Karpas-422 (cell line): ENCODE measurements around the gene LOXHD1. TPM values are rescaled to one million over a fixed set of nuclear protein-coding genes. Genes with fewer than 3 reads are reported as not detected.

Experiments used
- DNase-seq: peaks from one replicate; pipeline ENCODE4 v3.0.0-alpha.2; 2015
- H2AFZ ChIP-seq: fragments of 200-600 bp; sonication (generic); 2 replicates; pipeline ENCODE4 v1.6.1; 2014; ENCODE audit warnings: antibody characterized with exemption, low read length, mixed read lengths
- H3K27ac ChIP-seq: fragments of 200-600 bp; sonication (generic); 2 replicates; pipeline ENCODE4 v1.5.1; 2014; ENCODE audit warnings: mild to moderate bottlenecking, low read length, moderate library complexity
- H3K27me3 ChIP-seq: fragments of 200-600 bp; sonication (generic); 2 replicates; pipeline ENCODE4 v1.6.1; 2014; ENCODE audit warnings: low read length, mixed read lengths
- H3K36me3 ChIP-seq: fragments of 200-600 bp; sonication (generic); 2 replicates; pipeline ENCODE4 v1.6.1; 2014; ENCODE audit warnings: low read length, mixed read lengths; ENCODE audit not compliant: insufficient read depth
- H3K4me1 ChIP-seq: fragments of 200-600 bp; sonication (generic); 2 replicates; pipeline ENCODE4 v1.6.1; 2014; ENCODE audit warnings: mild to moderate bottlenecking, low read length, mixed read lengths
- H3K4me2 ChIP-seq: fragments of 200-600 bp; sonication (generic); 2 replicates; pipeline ENCODE4 v1.6.1; 2014; ENCODE audit warnings: low read length, low read depth, mild to moderate bottlenecking; ENCODE audit not compliant: poor library complexity, severe bottlenecking
- H3K4me3 ChIP-seq: fragments of 200-600 bp; sonication (generic); 2 replicates; pipeline ENCODE4 v1.5.1; 2014; ENCODE audit warnings: mild to moderate bottlenecking, antibody characterized with exemption, low read length, mixed read lengths
- H3K79me2 ChIP-seq: fragments of 200-600 bp; sonication (generic); 2 replicates; pipeline ENCODE4 v1.6.1; 2014; ENCODE audit warnings: mild to moderate bottlenecking, low read length, mixed read lengths
- H3K9ac ChIP-seq: fragments of 200-600 bp; sonication (generic); 2 replicates; pipeline ENCODE4 v1.6.0; 2014; ENCODE audit warnings: low read length
- H3K9me2 ChIP-seq: fragments of 200-600 bp; sonication (generic), shearing (Covaris generic); replicated peaks from 2 replicates; pipeline ENCODE4 v1.6.0; 2014; ENCODE audit warnings: mild to moderate bottlenecking, low read length, moderate library complexity; ENCODE audit not compliant: insufficient read depth
- H3K9me3 ChIP-seq: fragments of 300-700, 200-600 bp; sonication (generic); 2 replicates; pipeline ENCODE4 v1.6.1; 2014; ENCODE audit warnings: low read length, mixed read lengths
- H4K20me1 ChIP-seq: fragments of 200-600 bp; sonication (generic); 2 replicates; pipeline ENCODE4 v1.6.1; 2014; ENCODE audit warnings: mild to moderate bottlenecking, antibody characterized with exemption, low read length, low read depth; ENCODE audit not compliant: insufficient read depth
- total RNA-seq: library from RNA; depleted of rRNA; stranded (reverse); fragments of >200 nt; shearing (Covaris generic); gene quantifications from 2 replicates; pipeline ENCODE4 v1.2.3, GENCODE V29; 2014; ENCODE audit warnings: low replicate concordance; rRNA removed

LOXHD1 gene, protein sequence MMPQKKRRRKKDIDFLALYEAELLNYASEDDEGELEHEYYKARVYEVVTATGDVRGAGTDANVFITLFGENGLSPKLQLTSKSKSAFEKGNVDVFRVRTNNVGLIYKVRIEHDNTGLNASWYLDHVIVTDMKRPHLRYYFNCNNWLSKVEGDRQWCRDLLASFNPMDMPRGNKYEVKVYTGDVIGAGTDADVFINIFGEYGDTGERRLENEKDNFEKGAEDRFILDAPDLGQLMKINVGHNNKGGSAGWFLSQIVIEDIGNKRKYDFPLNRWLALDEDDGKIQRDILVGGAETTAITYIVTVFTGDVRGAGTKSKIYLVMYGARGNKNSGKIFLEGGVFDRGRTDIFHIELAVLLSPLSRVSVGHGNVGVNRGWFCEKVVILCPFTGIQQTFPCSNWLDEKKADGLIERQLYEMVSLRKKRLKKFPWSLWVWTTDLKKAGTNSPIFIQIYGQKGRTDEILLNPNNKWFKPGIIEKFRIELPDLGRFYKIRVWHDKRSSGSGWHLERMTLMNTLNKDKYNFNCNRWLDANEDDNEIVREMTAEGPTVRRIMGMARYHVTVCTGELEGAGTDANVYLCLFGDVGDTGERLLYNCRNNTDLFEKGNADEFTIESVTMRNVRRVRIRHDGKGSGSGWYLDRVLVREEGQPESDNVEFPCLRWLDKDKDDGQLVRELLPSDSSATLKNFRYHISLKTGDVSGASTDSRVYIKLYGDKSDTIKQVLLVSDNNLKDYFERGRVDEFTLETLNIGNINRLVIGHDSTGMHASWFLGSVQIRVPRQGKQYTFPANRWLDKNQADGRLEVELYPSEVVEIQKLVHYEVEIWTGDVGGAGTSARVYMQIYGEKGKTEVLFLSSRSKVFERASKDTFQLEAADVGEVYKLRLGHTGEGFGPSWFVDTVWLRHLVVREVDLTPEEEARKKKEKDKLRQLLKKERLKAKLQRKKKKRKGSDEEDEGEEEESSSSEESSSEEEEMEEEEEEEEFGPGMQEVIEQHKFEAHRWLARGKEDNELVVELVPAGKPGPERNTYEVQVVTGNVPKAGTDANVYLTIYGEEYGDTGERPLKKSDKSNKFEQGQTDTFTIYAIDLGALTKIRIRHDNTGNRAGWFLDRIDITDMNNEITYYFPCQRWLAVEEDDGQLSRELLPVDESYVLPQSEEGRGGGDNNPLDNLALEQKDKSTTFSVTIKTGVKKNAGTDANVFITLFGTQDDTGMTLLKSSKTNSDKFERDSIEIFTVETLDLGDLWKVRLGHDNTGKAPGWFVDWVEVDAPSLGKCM (N-terminal part only)
- total RNA-seq = not detected in 2 replicates

DNA sequence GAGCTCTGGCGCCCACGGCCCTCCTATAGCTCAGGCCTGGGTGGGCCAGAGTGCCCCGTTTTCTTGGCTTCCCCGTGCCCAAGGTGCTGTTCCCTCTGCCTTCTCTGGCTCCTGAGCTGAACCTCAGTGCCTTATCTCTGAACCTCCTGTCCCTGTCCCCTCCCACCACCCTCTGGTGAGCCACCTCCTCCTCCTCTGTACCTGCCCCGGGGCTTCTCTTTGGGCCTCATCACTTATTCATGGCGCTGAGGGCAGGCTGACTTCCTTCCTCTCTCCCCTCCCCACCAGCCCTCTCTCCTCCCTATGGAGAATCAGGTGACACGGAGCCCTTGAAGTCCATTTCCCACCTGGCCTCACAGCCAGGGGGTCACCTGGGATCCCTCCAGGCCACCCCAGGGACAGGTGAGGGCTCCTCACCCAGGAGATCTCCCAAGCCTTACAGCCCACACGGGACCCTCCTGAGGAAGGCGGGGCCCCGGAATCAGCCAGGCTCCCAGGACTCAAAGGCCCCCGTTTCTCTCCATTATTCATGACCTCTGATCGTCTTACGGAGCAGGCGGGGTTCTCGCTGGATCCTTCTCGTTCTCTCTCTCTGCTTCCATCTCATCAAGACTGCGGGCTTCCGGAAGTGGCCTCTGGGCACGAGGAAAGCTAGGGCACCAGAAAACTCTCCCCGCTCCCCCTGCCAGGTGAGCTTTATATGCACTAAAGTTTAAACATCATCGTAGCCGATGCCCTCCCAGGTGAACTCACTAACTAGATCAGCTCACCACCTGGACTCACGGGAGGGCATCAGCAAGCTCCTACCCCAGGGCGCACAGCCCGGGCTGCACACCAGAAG lies at the start of gene LOXHD1:
Gene LOXHD1, minus strand, starts transcription at position 106 of the 841 bp plus-strand sequence. CDS start 187 bp downstream, outside the sequence.
- Histone ChIP-seq H3K79me2 (no peaks in the 10 kb centered on the region), H3K9me2 (no peaks in the 10 kb centered on the region), H4K20me1 (no peaks in the 10 kb centered on the region), H3K36me3 (no peaks in the 10 kb centered on the region), H3K27ac (no peak within 1 kb of the TSS), H2AFZ (no peak within 1 kb of the TSS), H3K4me2 (no peak within 1 kb of the TSS), H3K27me3 (no peaks in the 10 kb centered on the region), H3K4me3 (no peak within 1 kb of the TSS), H3K4me1 (peaks cover 4% of the 10 kb centered on the region), H3K9ac (no peak within 1 kb of the TSS), H3K9me3 (no peaks in the 10 kb centered on the region)
- DNase-seq = no peak

DNA sequence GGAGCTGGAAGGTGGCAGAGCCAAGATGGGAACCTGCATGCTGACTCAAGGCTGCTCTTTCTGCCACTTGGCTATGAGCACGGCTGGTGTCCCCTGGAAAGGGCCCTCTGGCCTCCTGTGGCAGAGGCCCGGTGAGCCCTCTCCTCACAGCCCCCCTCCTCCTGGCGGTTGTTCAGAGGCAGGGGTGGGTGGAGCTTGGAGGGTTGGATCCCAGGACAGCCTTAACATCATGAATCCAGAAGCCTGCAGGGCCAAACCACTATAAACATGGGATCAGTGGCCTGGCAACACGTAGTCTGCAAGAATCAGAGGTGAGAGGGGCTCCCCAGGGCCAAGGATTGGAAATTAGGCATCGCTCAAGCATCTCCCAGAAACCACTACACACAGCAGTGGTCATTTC lies 48.5 kb upstream of the LOXHD1 start:
- no peak overlapping the region for H2AFZ ChIP-seq
- no peak overlapping the region for H3K9ac ChIP-seq
- H4K20me1 ChIP-seq = no peaks in the 10 kb centered on the region
- no peak overlapping the region for H3K4me3 ChIP-seq
- no peaks in the 10 kb centered on the region for H3K36me3 ChIP-seq
- H3K9me2 ChIP-seq = no peaks in the 10 kb centered on the region
- H3K9me3 ChIP-seq = no peaks in the 10 kb centered on the region
- no peak for DNase-seq
- no peak overlapping the region for H3K4me2 ChIP-seq
- H3K4me1 ChIP-seq = peaks cover 29% of the 10 kb centered on the region
- H3K79me2 ChIP-seq = no peaks in the 10 kb centered on the region
- no peaks in the 10 kb centered on the region for H3K27me3 ChIP-seq
- H3K27ac ChIP-seq = no peak overlapping the region

DNA sequence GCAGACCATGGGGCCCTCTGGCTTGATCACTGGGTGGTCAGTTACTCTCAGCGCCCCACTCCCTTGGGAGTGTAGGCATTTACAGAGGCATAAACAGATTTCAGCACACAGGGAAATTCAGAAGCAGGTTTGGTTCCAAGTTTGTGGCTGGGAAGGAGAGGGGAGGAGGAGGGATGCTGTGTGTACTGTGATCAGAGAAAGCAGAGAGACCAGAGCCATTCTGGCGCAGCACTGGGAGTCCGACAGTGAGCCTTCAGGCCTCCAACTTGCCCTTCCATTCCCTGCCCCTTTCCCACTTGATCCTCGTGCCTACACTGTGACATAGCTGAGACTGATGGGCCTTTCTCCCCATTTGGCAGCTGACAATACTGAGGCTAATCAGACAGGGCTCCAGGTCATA lies 47.8 kb upstream of the LOXHD1 start:
- H3K4me1 ChIP-seq = peaks cover 22% of the 10 kb centered on the region
- H4K20me1 ChIP-seq = no peaks in the 10 kb centered on the region
- no peaks in the 10 kb centered on the region for H3K79me2 ChIP-seq
- no peak overlapping the region for H3K27ac ChIP-seq
- no peak overlapping the region for H3K4me3 ChIP-seq
- no peaks in the 10 kb centered on the region for H3K27me3 ChIP-seq
- H3K9me2 ChIP-seq = no peaks in the 10 kb centered on the region
- H2AFZ ChIP-seq = no peak overlapping the region
- H3K9ac ChIP-seq = no peak overlapping the region
- no peaks in the 10 kb centered on the region for H3K36me3 ChIP-seq
- no peaks in the 10 kb centered on the region for H3K9me3 ChIP-seq
- H3K4me2 ChIP-seq = no peak overlapping the region
- DNase-seq = no peak

DNA sequence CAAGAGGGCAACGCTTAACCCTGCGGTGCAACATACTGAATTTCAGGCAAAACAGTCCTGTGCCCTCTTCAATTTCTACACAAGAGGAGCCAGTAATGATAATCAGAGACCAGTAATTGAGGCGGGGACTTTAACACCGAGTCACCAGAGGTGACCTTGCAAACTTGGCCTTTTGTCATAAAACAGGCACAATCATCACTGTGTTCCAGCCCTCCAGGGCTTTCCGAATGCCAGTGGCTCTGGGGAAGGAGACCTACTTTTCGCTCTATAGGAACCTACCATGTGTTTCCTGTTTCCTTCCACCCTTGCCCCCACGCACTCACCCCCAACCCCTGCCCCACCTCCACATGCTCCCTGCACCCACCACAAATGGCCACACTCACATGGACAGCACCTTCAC lies 47.2 kb upstream of the LOXHD1 start:
- no peak overlapping the region for H3K4me2 ChIP-seq
- peaks cover 20% of the 10 kb centered on the region for H3K4me1 ChIP-seq
- H3K9me3 ChIP-seq = no peaks in the 10 kb centered on the region
- DNase-seq = no peak
- no peak overlapping the region for H3K4me3 ChIP-seq
- no peak overlapping the region for H2AFZ ChIP-seq
- H3K79me2 ChIP-seq = no peaks in the 10 kb centered on the region
- H4K20me1 ChIP-seq = no peaks in the 10 kb centered on the region
- H3K36me3 ChIP-seq = no peaks in the 10 kb centered on the region
- no peaks in the 10 kb centered on the region for H3K27me3 ChIP-seq
- H3K27ac ChIP-seq = no peak overlapping the region
- H3K9ac ChIP-seq = no peak overlapping the region
- H3K9me2 ChIP-seq = no peaks in the 10 kb centered on the region

DNA sequence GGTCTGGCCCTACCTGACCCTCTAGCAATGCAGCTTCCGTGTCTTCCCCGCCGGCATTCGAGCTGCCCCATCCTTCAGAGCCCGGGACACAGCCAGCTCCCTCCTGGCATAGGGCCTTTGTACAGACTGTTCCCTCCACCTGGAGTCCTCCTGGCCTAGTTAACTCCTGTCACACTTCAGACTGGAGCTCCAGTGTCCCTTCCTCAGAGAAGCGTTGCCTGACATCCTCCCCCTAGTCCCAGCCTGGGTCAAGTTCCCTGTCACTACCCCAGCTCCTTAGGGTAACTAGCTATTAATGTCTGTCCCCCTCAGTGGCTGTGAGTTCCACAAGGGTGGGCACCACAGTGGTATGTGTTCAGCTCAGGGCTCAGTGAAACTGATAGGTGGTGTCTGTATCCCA lies 45.5 kb upstream of the LOXHD1 start:
- no peak for DNase-seq

DNA sequence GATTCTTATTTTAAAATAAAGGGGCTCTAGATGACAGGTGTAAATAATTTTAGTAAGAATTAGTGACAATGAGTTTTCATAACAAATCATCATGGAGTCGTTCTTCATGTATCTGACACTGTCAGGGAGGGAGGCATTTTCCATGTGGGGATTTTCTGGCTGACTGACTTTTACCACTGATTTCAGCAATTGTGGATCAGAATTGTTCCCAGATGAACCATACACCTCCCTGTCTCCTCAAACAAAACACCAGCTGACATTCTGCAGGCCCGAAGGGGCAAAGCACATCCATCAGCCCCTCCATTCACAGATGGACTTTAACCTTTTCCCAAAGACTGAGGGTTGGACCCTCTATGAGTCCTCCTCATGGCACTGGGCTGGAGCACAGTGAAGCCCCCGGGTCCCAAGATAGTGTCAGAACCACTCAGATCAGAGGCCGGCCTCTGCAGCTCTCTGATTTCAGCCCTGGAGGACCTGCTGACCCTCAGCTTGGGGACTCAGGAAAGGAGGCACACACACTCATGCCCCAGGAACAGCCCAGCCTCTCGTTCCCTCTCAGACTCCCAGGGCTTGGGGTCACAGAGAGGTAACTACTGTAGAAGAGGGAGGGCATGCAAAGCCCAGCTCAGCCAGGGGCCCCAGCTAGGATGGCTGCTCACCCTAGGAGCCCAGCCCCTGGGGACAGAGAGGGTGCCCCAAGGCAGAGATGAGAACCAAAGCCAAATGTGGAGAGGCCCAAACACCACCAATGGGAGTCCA lies 43.2 kb upstream of the LOXHD1 start:
- Histone ChIP-seq H2AFZ (no peak overlapping the region), H3K79me2 (no peaks in the 10 kb centered on the region), H4K20me1 (no peaks in the 10 kb centered on the region), H3K4me2 (no peak overlapping the region), H3K36me3 (no peaks in the 10 kb centered on the region), H3K4me1 (no peaks in the 10 kb centered on the region), H3K27me3 (no peaks in the 10 kb centered on the region), H3K4me3 (no peak overlapping the region), H3K27ac (no peak overlapping the region), H3K9ac (no peak overlapping the region), H3K9me3 (no peaks in the 10 kb centered on the region), H3K9me2 (no peaks in the 10 kb centered on the region)
- DNase-seq = no peak

More for the DNA sequence above, 45.5 kb upstream of the LOXHD1 start:
- H3K4me2 ChIP-seq = no peak overlapping the region
- H3K4me1 ChIP-seq = peaks cover 14% of the 10 kb centered on the region
- H2AFZ ChIP-seq = no peak overlapping the region
- no peaks in the 10 kb centered on the region for H3K79me2 ChIP-seq
- no peak overlapping the region for H3K4me3 ChIP-seq
- no peaks in the 10 kb centered on the region for H3K9me2 ChIP-seq
- H3K36me3 ChIP-seq = no peaks in the 10 kb centered on the region
- H3K9ac ChIP-seq = no peak overlapping the region
- H4K20me1 ChIP-seq = no peaks in the 10 kb centered on the region
- H3K27ac ChIP-seq = no peak overlapping the region
- no peaks in the 10 kb centered on the region for H3K9me3 ChIP-seq
- H3K27me3 ChIP-seq = no peaks in the 10 kb centered on the region

DNA sequence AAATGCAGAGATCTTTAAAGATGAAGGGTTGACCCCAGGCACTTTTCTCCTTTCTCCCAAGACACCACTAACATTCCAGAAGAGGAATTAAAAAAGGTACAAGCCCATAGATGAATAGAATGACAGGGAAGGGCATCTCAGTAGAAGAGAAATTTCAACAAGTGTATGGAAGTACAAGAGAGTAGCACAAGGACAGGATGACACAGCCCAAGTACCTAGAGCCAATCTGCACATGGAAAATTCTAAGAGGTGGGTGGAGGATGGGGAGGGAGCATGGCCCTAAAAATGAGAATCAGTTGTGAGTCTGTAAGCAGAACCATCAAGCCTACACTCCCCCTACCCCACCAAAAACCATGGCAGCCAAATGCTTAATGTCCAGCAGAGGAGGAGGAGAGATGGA lies 39.7 kb upstream of the LOXHD1 start:
- H3K27ac ChIP-seq = no peak overlapping the region
- no peaks in the 10 kb centered on the region for H3K9me3 ChIP-seq
- H3K27me3 ChIP-seq = no peaks in the 10 kb centered on the region
- H3K4me1 ChIP-seq = no peaks in the 10 kb centered on the region
- no peak for DNase-seq
- no peak overlapping the region for H3K9ac ChIP-seq
- H3K4me2 ChIP-seq = no peak overlapping the region
- H3K36me3 ChIP-seq = no peaks in the 10 kb centered on the region
- no peak overlapping the region for H2AFZ ChIP-seq
- H3K79me2 ChIP-seq = no peaks in the 10 kb centered on the region
- H3K4me3 ChIP-seq = no peak overlapping the region
- no peaks in the 10 kb centered on the region for H4K20me1 ChIP-seq
- no peaks in the 10 kb centered on the region for H3K9me2 ChIP-seq
